Keratinocyte (primary cell): ENCODE results near the gene ADRB1. TPM values are rescaled to one million over a fixed set of nuclear protein-coding genes. Genes with fewer than 3 reads are reported as not detected.

Source experiments
- DNase-seq: peaks from one replicate; pipeline ENCODE4 v3.0.0-alpha.2; 2011; ENCODE audit warnings: low read depth, missing footprints, low spot score
- FAIRE-seq: peaks from 2 replicates; lab custom pipeline; 2011; peaks lifted over from hg19 to GRCh38; lab: Jason Lieb, UNC
- H2AFZ ChIP-seq: 2 replicates; pipeline ENCODE4 v1.6.0; 2012; ENCODE audit warnings: low read length, control low read depth, inconsistent platforms; ENCODE audit not compliant: control insufficient read depth
- H3K27ac ChIP-seq: 2 replicates; pipeline ENCODE4 v1.5.1; 2011; ENCODE audit warnings: low read length; ENCODE audit not compliant: control insufficient read depth, insufficient read depth
- H3K27me3 ChIP-seq: 3 replicates; pipeline ENCODE4 v1.6.0; 2011; ENCODE audit warnings: low read length; ENCODE audit not compliant: control insufficient read depth, insufficient read depth; ENCODE audit errors: extremely low read depth
- H3K36me3 ChIP-seq, 2 experiments: 2 replicates in 1 of 2; 3 replicates in 1 of 2; pipeline ENCODE4 v1.5.1; 2011; ENCODE audit warnings: low read length in 2 of 2, mild to moderate bottlenecking in 1 of 2; ENCODE audit not compliant: control insufficient read depth in 2 of 2, insufficient read depth in 2 of 2; ENCODE audit errors: extremely low read depth in 1 of 2
- H3K4me1 ChIP-seq: 3 replicates; pipeline ENCODE4 v1.5.1; 2011; ENCODE audit warnings: low read length; ENCODE audit not compliant: control insufficient read depth, insufficient read depth; ENCODE audit errors: extremely low read depth
- H3K4me2 ChIP-seq: 3 replicates; pipeline ENCODE4 v1.6.0; 2011; ENCODE audit warnings: low read depth, low read length; ENCODE audit not compliant: control insufficient read depth, insufficient read depth; ENCODE audit errors: extremely low read depth
- H3K4me3 ChIP-seq, 3 experiments: fragments of 200-600 bp in 1 of 3; sonication (generic) in 1 of 3; 2 replicates in 2 of 3; 3 replicates in 1 of 3; pipeline ENCODE4 v1.5.1; 2011 to 2016; ENCODE audit warnings: low read length in 3 of 3, mild to moderate bottlenecking in 3 of 3, control low read depth in 2 of 3, inconsistent platforms in 1 of 3, low read depth in 1 of 3, mixed read lengths in 1 of 3, mixed run types in 1 of 3, moderate library complexity in 1 of 3; ENCODE audit not compliant: control insufficient read depth in 2 of 3, insufficient read depth in 2 of 3; ENCODE audit errors: extremely low read depth in 1 of 3
- H3K79me2 ChIP-seq: 2 replicates; pipeline ENCODE4 v1.6.0; 2012; ENCODE audit warnings: low read length; ENCODE audit not compliant: control insufficient read depth, insufficient read depth
- H3K9ac ChIP-seq: 3 replicates; pipeline ENCODE4 v1.6.0; 2011; ENCODE audit warnings: low read length; ENCODE audit not compliant: control insufficient read depth, insufficient read depth; ENCODE audit errors: extremely low read depth
- H3K9me1 ChIP-seq: 3 replicates; pipeline ENCODE4 v1.6.0; 2011; ENCODE audit warnings: low read length; ENCODE audit not compliant: control insufficient read depth, insufficient read depth; ENCODE audit errors: extremely low read depth
- H3K9me3 ChIP-seq: 2 replicates; pipeline ENCODE4 v1.5.1; 2012; ENCODE audit warnings: low read depth, low read length; ENCODE audit not compliant: control insufficient read depth
- H4K20me1 ChIP-seq: 3 replicates; pipeline ENCODE4 v1.6.0; 2011; ENCODE audit warnings: low read length; ENCODE audit not compliant: control insufficient read depth, insufficient read depth; ENCODE audit errors: extremely low read depth
- EZH2 ChIP-seq: IDR thresholded peaks from one replicate; pipeline ENCODE4 v1.6.1; 2012; ENCODE audit warnings: inconsistent platforms, mild to moderate bottlenecking, low read length, moderate library complexity
- dilution Hi-C: fragments of 300-500 bp; cut with MboI; formaldehyde crosslinking; loops from one replicate; pipeline ENCODE4 v1.7.0; 2020; ENCODE audit warnings: low sequenced_read_pairs; ENCODE audit not compliant: extremely low pct_ligation_motif_present
- polyA plus RNA-seq, 5 experiments: library from polyadenylated mRNA; depleted of rRNA in 3 of 5; stranded (reverse) in 3 of 5; stranded (forward) in 1 of 5; unstranded in 1 of 5; fragments of >200 nt; gene quantifications; 1 replicate in 1 of 5; 2 replicates in 3 of 5; 3 replicates in 1 of 5; pipeline versions ENCODE4 v1.2.1 to v1.2.3, GENCODE V29; 2011 to 2012; ENCODE audit warnings: missing spikeins in 2 of 5, low read depth in 1 of 5, low replicate concordance in 1 of 5
- TF ChIP-seq, protein P1 (sequence below), 3 experiments: IDR thresholded peaks in 1 of 3; conservative IDR thresholded peaks in 1 of 3; optimal IDR thresholded peaks in 1 of 3; 2 replicates in 2 of 3; 3 replicates in 1 of 3; pipeline versions ENCODE3 to v1.5.1; 2011; ENCODE audit warnings: low read length in 3 of 3, mild to moderate bottlenecking in 3 of 3, moderate library complexity in 2 of 3, control low read depth in 1 of 3, inconsistent platforms in 1 of 3; ENCODE audit not compliant: insufficient read depth in 2 of 3; ENCODE audit errors: extremely low read depth in 1 of 3

Gene ADRB1
- polyA plus RNA-seq, 1 donor (not counting 4 experiments of a cell fraction or from before 2014, with no cell fraction given) = 0.05 TPM

DNA sequence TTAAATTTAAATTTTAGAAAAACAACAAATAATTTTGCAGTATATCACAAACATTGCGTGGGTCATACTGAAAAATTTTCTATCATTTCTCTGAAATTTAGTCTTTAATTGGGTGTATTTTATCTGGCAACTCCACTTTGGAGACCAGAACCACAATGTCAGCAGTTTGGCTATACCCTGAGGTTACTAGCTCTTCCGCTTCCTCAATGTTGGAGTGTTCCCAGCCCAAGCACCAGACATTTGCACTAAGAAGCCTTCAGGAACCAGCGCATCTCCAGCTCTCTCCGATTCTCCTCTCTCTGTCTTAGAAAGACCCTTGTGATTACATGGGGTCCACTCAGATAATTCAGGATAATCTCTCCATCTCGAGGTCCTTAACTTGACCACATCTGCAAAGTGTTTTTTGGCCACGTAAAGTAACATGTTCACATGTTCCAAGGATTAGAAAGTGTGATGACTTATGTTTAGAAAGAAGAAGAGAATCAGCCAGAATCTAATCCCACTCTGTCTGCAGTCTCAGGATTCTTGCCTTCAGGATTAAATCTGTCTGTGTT, 43.1 kb upstream of the ADRB1 start:
- H3K4me3 ChIP-seq = no peak overlapping the region
- FAIRE-seq (no peak), DNase-seq (no peak)
- no peaks in the 10 kb centered on the region for H3K9me3 ChIP-seq
- no peaks in the 10 kb centered on the region for H3K79me2 ChIP-seq
- no peaks in the 10 kb centered on the region for H3K4me1 ChIP-seq
- no peak overlapping the region for H3K4me2 ChIP-seq
- H4K20me1 ChIP-seq = no peaks in the 10 kb centered on the region
- H3K9me1 ChIP-seq = no peaks in the 10 kb centered on the region
- TF ChIP-seq, protein P1, sequence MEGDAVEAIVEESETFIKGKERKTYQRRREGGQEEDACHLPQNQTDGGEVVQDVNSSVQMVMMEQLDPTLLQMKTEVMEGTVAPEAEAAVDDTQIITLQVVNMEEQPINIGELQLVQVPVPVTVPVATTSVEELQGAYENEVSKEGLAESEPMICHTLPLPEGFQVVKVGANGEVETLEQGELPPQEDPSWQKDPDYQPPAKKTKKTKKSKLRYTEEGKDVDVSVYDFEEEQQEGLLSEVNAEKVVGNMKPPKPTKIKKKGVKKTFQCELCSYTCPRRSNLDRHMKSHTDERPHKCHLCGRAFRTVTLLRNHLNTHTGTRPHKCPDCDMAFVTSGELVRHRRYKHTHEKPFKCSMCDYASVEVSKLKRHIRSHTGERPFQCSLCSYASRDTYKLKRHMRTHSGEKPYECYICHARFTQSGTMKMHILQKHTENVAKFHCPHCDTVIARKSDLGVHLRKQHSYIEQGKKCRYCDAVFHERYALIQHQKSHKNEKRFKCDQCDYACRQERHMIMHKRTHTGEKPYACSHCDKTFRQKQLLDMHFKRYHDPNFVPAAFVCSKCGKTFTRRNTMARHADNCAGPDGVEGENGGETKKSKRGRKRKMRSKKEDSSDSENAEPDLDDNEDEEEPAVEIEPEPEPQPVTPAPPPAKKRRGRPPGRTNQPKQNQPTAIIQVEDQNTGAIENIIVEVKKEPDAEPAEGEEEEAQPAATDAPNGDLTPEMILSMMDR (optimal IDR thresholded peaks at IDR 0.05 in 1 of 3, IDR thresholded peaks at IDR 0.05 in 1 of 3, conservative IDR thresholded peaks at IDR 0.05 in 1 of 3; ENCODE audit: extremely low read depth in 1 of 3, insufficient read depth in 2 of 3, low read length in 3 of 3) = no peak
- TF ChIP-seq EZH2 = no peak
- H3K36me3 ChIP-seq = no peaks in the 10 kb centered on the region
- no peak overlapping the region for H3K9ac ChIP-seq
- dilution Hi-C loops = no loop called here
- no peak overlapping the region for H2AFZ ChIP-seq
- peaks cover 7% of the 10 kb centered on the region for H3K27me3 ChIP-seq
- H3K27ac ChIP-seq = no peak overlapping the region

DNA sequence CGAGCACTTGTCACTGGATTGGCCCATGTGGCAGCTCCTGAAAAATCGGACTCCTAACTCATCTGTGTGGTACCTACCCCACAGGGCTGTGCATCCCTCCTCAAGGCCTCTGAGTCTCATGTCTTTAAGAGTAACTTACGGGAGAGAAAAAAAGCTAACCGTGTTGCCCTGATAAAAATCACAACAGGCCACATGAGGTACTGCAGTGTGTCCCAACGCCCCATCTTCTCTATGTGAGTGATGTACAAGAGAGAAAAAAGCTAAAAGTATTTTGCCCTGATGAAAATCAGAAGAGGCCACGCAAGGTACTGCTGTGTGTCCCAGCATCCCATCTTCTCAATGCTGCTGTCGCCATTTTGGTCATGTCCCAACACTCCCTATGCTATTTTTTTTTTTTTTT, 41.2 kb upstream of the ADRB1 start:
- dilution Hi-C loops = no loop called here
- TF ChIP-seq, protein P1 (optimal IDR thresholded peaks at IDR 0.05 in 1 of 3, IDR thresholded peaks at IDR 0.05 in 1 of 3, conservative IDR thresholded peaks at IDR 0.05 in 1 of 3; ENCODE audit: extremely low read depth in 1 of 3, insufficient read depth in 2 of 3, low read length in 3 of 3) = no peak
- Histone ChIP-seq H3K27me3 (peaks cover 7% of the 10 kb centered on the region), H3K9ac (no peak overlapping the region), H3K4me2 (no peak overlapping the region), H3K9me1 (no peaks in the 10 kb centered on the region), H3K79me2 (no peaks in the 10 kb centered on the region), H3K4me1 (no peaks in the 10 kb centered on the region), H2AFZ (no peak overlapping the region), H3K27ac (no peak overlapping the region), H3K9me3 (no peaks in the 10 kb centered on the region), H4K20me1 (no peaks in the 10 kb centered on the region), H3K36me3 (no peaks in the 10 kb centered on the region), H3K4me3 (no peak overlapping the region)
- DNase-seq = no peak
- no peak for FAIRE-seq
